ENCODE data around the gene ARHGDIA. TPM values are rescaled to one million over a fixed set of nuclear protein-coding genes. Genes with fewer than 3 reads are reported as not detected.

The ARHGDIA gene
- polyA plus RNA-seq, 6 donors from 2014 or later: 42.9 to 116 (median 78.3) TPM

- Mint-ChIP-seq H3K27ac (no peak overlapping the region), H3K9me3 (no peaks in the 10 kb centered on the region), H3K4me1 (peaks cover 6 to 8% (median 8%) of the 10 kb centered on the region in 3 donors), H3K36me3 (peaks cover 9 to 11% of the 10 kb centered on the region in 2 donors), H3K4me3 (peak overlapping the region in 2 of 8 donors; percentile 21 to 53), H3K27me3 (peaks cover 7 to 13% (median 12%) of the 10 kb centered on the region in 3 donors)
- no peak for DNase-seq
- peak; percentile 43 to 52 for ATAC-seq (ENCODE audit: low read depth in 2 of 2)
Measured at GRCh38 chr17:81902653-81903414, 31.7 kb upstream of the ARHGDIA start.

- Mint-ChIP-seq H3K4me3 (peak within 1 kb of the TSS; percentile 21 to 65 (median 28)), H3K9me3 (no peaks in the 10 kb centered on the region), H3K27me3 (peaks cover 7 to 13% (median 12%) of the 10 kb centered on the region in 3 donors), H3K27ac (no peak within 1 kb of the TSS), H3K4me1 (peaks cover 6 to 8% (median 8%) of the 10 kb centered on the region in 3 donors), H3K36me3 (peaks cover 9 to 11% of the 10 kb centered on the region in 2 donors)
- ATAC-seq (ENCODE audit: low read depth in 2 of 2): peak; percentile 56 to 57
- DNase-seq: no peak
Measured at GRCh38 chr17:81902023-81902652, 31.0 kb upstream of the ARHGDIA start, which contains the start of gene NPB. Gene NPB, plus strand, starts transcription at chr17:81902238. Its CDS starts 40 bp downstream, at chr17:81902278.

GRCh38 chr17:81901167-81902022 is 30.3 kb upstream of the ARHGDIA start:
- DNase-seq (no peak), ATAC-seq (ENCODE audit: low read depth in 2 of 2) (no peak)
- H3K27me3 Mint-ChIP-seq: peaks cover 7 to 13% (median 12%) of the 10 kb centered on the region in 3 donors
- H3K9me3 Mint-ChIP-seq: no peaks in the 10 kb centered on the region
- peaks cover 9 to 11% of the 10 kb centered on the region in 2 donors for H3K36me3 Mint-ChIP-seq
- H3K27ac Mint-ChIP-seq: no peak overlapping the region
- H3K4me3 Mint-ChIP-seq: peak overlapping the region; percentile 20 to 82 (median 28)
- peaks cover 6 to 8% (median 8%) of the 10 kb centered on the region in 3 donors for H3K4me1 Mint-ChIP-seq

- Mint-ChIP-seq H3K9me3 (no peaks in the 10 kb centered on the region), H3K4me3 (peak overlapping the region in 3 of 8 donors; percentile 20 to 30 (median 27)), H3K36me3 (peaks cover 9 to 11% of the 10 kb centered on the region in 2 donors), H3K27ac (no peak overlapping the region), H3K4me1 (peaks cover 6 to 8% (median 8%) of the 10 kb centered on the region in 3 donors), H3K27me3 (peaks cover 7 to 13% (median 12%) of the 10 kb centered on the region in 3 donors)
- ATAC-seq (ENCODE audit: low read depth in 2 of 2) (no peak), DNase-seq (no peak)
Measured at GRCh38 chr17:81900181-81900820, 29.2 kb upstream of the ARHGDIA start.

- DNase-seq: no peak
- Mint-ChIP-seq H3K27me3 (peaks cover 7 to 13% (median 12%) of the 10 kb centered on the region in 3 donors), H3K36me3 (peaks cover 9 to 11% of the 10 kb centered on the region in 2 donors), H3K9me3 (no peaks in the 10 kb centered on the region), H3K27ac (no peak overlapping the region), H3K4me1 (peaks cover 6 to 8% (median 8%) of the 10 kb centered on the region in 3 donors), H3K4me3 (peak overlapping the region in 1 of 8 donors; percentile 19)
- no peak for ATAC-seq (ENCODE audit: low read depth in 2 of 2)
Measured at GRCh38 chr17:81899514-81900166, 28.5 kb upstream of the ARHGDIA start.

GRCh38 chr17:81898885-81899284 is 27.7 kb upstream of the ARHGDIA start:
- Mint-ChIP-seq H3K9me3 (no peaks in the 10 kb centered on the region), H3K4me3 (no peak overlapping the region), H3K36me3 (peaks cover 9 to 11% of the 10 kb centered on the region in 2 donors), H3K4me1 (peaks cover 6 to 8% (median 8%) of the 10 kb centered on the region in 3 donors), H3K27me3 (peaks cover 7 to 13% (median 12%) of the 10 kb centered on the region in 3 donors), H3K27ac (no peak overlapping the region)
- no peak for DNase-seq
- no peak for ATAC-seq (ENCODE audit: low read depth in 2 of 2)

GRCh38 chr17:81898029-81898866 is 27.1 kb upstream of the ARHGDIA start:
- no peak for DNase-seq

GRCh38 chr17:81895400-81895799 is 24.3 kb upstream of the ARHGDIA start:
- ATAC-seq (ENCODE audit: low read depth in 2 of 2) (no peak), DNase-seq (no peak)
- Mint-ChIP-seq H3K4me3 (peak overlapping the region in 2 of 8 donors; percentile 3 to 6), H3K36me3 (peaks cover 0 to 6% of the 10 kb centered on the region in 2 donors), H3K9me3 (no peaks in the 10 kb centered on the region), H3K27ac (peak overlapping the region in 1 of 6 donors; percentile 56), H3K4me1 (peaks cover 0 to 14% (median 4%) of the 10 kb centered on the region in 3 donors), H3K27me3 (no peaks in the 10 kb centered on the region)

More at GRCh38 chr17:81898029-81898866, 27.1 kb upstream of the ARHGDIA start:
- Mint-ChIP-seq H3K36me3 (peaks cover 9 to 11% of the 10 kb centered on the region in 2 donors), H3K4me1 (peaks cover 6 to 14% (median 8%) of the 10 kb centered on the region in 3 donors), H3K9me3 (no peaks in the 10 kb centered on the region), H3K4me3 (no peak overlapping the region), H3K27ac (no peak overlapping the region), H3K27me3 (peaks cover 7 to 13% (median 12%) of the 10 kb centered on the region in 3 donors)
- no peak for ATAC-seq (ENCODE audit: low read depth in 2 of 2)

- peak; percentile 4 to 8 for ATAC-seq (ENCODE audit: low read depth in 2 of 2)
Measured at GRCh38 chr17:81891303-81891552, 20.1 kb upstream of the ARHGDIA start.

GRCh38 chr17:81890447-81891302 is 19.5 kb upstream of the ARHGDIA start:
- Mint-ChIP-seq H3K27ac (peak overlapping the region; percentile 39 to 96 (median 91)), H3K9me3 (no peaks in the 10 kb centered on the region), H3K4me3 (peak overlapping the region; percentile 75 to 94 (median 86)), H3K36me3 (peaks cover 3 to 13% of the 10 kb centered on the region in 2 donors), H3K27me3 (no peaks in the 10 kb centered on the region), H3K4me1 (peaks cover 12 to 26% (median 17%) of the 10 kb centered on the region in 3 donors)
- ATAC-seq (ENCODE audit: low read depth in 2 of 2): no peak
- DNase-seq: no peak

More at GRCh38 chr17:81891303-81891552, 20.1 kb upstream of the ARHGDIA start:
- H3K9me3 Mint-ChIP-seq: no peaks in the 10 kb centered on the region
- peak overlapping the region; percentile 95 to 100 (median 97) for H3K27ac Mint-ChIP-seq
- no peaks in the 10 kb centered on the region for H3K27me3 Mint-ChIP-seq
- H3K36me3 Mint-ChIP-seq: peaks cover 3 to 13% of the 10 kb centered on the region in 2 donors
- peaks cover 8 to 24% (median 16%) of the 10 kb centered on the region in 3 donors for H3K4me1 Mint-ChIP-seq
- H3K4me3 Mint-ChIP-seq: peak overlapping the region; percentile 86 to 99 (median 95)
- no peak for DNase-seq

- ATAC-seq (ENCODE audit: low read depth in 2 of 2) (no peak), DNase-seq (no peak)
- peaks cover 3 to 13% of the 10 kb centered on the region in 2 donors for H3K36me3 Mint-ChIP-seq
- peak overlapping the region in 3 of 6 donors; percentile 33 to 95 (median 72) for H3K27ac Mint-ChIP-seq
- no peaks in the 10 kb centered on the region for H3K27me3 Mint-ChIP-seq
- H3K9me3 Mint-ChIP-seq: no peaks in the 10 kb centered on the region
- H3K4me3 Mint-ChIP-seq: peak overlapping the region in 7 of 8 donors; percentile 66 to 94 (median 85)
- H3K4me1 Mint-ChIP-seq: peaks cover 16 to 31% (median 20%) of the 10 kb centered on the region in 3 donors
Measured at GRCh38 chr17:81889602-81890001, 18.5 kb upstream of the ARHGDIA start.
